Stimulated activated naive CD8-positive, alpha-beta T cell treated with anti-CD3 and anti-CD28 coated beads, Interleukin-15, Interleukin-2, amounts not matched to agents 100 U/mL and 50 U/mL, for 24 hours (primary cell): ENCODE results near the gene A4GNT.
"Not testable (repeated sequence)": the region's sequence is repeated elsewhere in the genome, so short reads cannot be mapped to it uniquely, and the experiment has no call there.

Experiments used
- ATAC-seq: fragments of 150-1000 bp; cut with Tn5 transposase; one replicate; pipeline ENCODE4 v1.10.0; 2021
- DNase-seq: peaks from one replicate; pipeline ENCODE4 v3.0.0; 2021

The A4GNT gene

GRCh38 chr3:138118612-138119422 lies 13.4 kb downstream of the A4GNT start:
- peak; percentile 77 for ATAC-seq
- peak; percentile 71 for DNase-seq

GRCh38 chr3:138114988-138115971 lies 16.9 kb downstream of the A4GNT start, which contains the start of gene DZIP1L:
TSS of gene DZIP1L (minus strand) at chr3:138115608. CDS start at chr3:138103971, 11,637 bp downstream.
- DNase-seq (peak; percentile 57), ATAC-seq (peak; percentile 81)

- DNase-seq (no peak), ATAC-seq (no peak)
These were observed 17.7 kb downstream of the A4GNT start for GRCh38 chr3:138114431-138114918.

- ATAC-seq (no peak), DNase-seq (no peak)
These were observed 18.9 kb downstream of the A4GNT start for GRCh38 chr3:138113326-138113725.

GRCh38 chr3:138112362-138112761 lies 19.8 kb downstream of the A4GNT start:
- ATAC-seq = no peak
- no peak for DNase-seq

GRCh38 chr3:138105598-138105997 lies 26.6 kb downstream of the A4GNT start:
- DNase-seq (no peak), ATAC-seq (no peak)

- ATAC-seq = no peak
- no peak for DNase-seq
These were observed 28.7 kb downstream of the A4GNT start for GRCh38 chr3:138103466-138103865.

- DNase-seq, ATAC-seq: not testable (repeated sequence)
These were observed 30.7 kb downstream of the A4GNT start for GRCh38 chr3:138101351-138101940.

GRCh38 chr3:138099417-138099816 lies 32.8 kb downstream of the A4GNT start:
- ATAC-seq = no peak

GRCh38 chr3:138097192-138098172 lies 34.7 kb downstream of the A4GNT start:
- DNase-seq (peak; percentile 33), ATAC-seq (peak; percentile 49)

More at GRCh38 chr3:138099417-138099816, 32.8 kb downstream of the A4GNT start:
- no peak for DNase-seq

GRCh38 chr3:138093721-138094120 lies 38.5 kb downstream of the A4GNT start:
- ATAC-seq (no peak), DNase-seq (no peak)

- DNase-seq (no peak), ATAC-seq (no peak)
These were observed 40.2 kb downstream of the A4GNT start for GRCh38 chr3:138092023-138092422.

- ATAC-seq (no peak), DNase-seq (no peak)
These were observed 43.1 kb downstream of the A4GNT start for GRCh38 chr3:138089091-138089490.

GRCh38 chr3:138085745-138086144 lies 46.4 kb downstream of the A4GNT start:
- ATAC-seq, DNase-seq: not testable (repeated sequence)

- DNase-seq = no peak
- no peak for ATAC-seq
These were observed 48.0 kb downstream of the A4GNT start for GRCh38 chr3:138084196-138084595.

GRCh38 chr3:138082992-138083386 lies 49.2 kb downstream of the A4GNT start:
- DNase-seq (no peak), ATAC-seq (peak; percentile 10)

GRCh38 chr3:138082085-138082991 lies 49.9 kb downstream of the A4GNT start:
- ATAC-seq (peak; percentile 76), DNase-seq (peak; percentile 22)

GRCh38 chr3:138081371-138082084 lies 50.7 kb downstream of the A4GNT start:
- DNase-seq = no peak
- ATAC-seq = no peak

- ATAC-seq (no peak), DNase-seq (no peak)
These were observed 52.3 kb downstream of the A4GNT start for GRCh38 chr3:138079901-138080300.
